IMR-90 (cell line): Measurements from ENCODE around the gene NPL.

Experiments
- CTCF ChIP-seq: conservative IDR thresholded peaks from 2 replicates; pipeline ENCODE4 v1.5.1; 2012; ENCODE audit warnings: mild to moderate bottlenecking, low read depth, low read length, improper control_type of control experiment
- MXI1 ChIP-seq: IDR thresholded peaks from 2 replicates; pipeline ENCODE4 v1.6.1; 2012; ENCODE audit warnings: low read depth, mild to moderate bottlenecking, low read length, moderate library complexity, borderline replicate concordance
- POLR2A ChIP-seq: IDR thresholded peaks from 2 replicates; pipeline ENCODE4 v1.6.1; 2012; ENCODE audit warnings: mild to moderate bottlenecking, low read depth, low read length

GRCh38 chr1:182829285-182829932, 39.8 kb downstream of the NPL start:
- no peak for TF ChIP-seq POLR2A
- no peak for TF ChIP-seq CTCF
- TF ChIP-seq MXI1 = no peak
